Sigmoid colon (tissue), 4 donors: ENCODE results near the gene FILIP1.

Source experiments
- CTCF ChIP-seq, 4 experiments: fragments of 450-650 bp in 3 of 4; fragments of 200-600 bp in 1 of 4; IDR thresholded peaks; one replicate each; pipeline ENCODE4 v1.5.1; 2016 to 2019; ENCODE audit warnings: antibody characterized with exemption in 4 of 4, mild to moderate bottlenecking in 3 of 4, moderate library complexity in 2 of 4
- EP300 ChIP-seq, 4 donors: sonication (generic); formaldehyde crosslinking; IDR thresholded peaks; one replicate each; pipeline ENCODE4 v1.6.1; 2017; ENCODE audit warnings: antibody characterized with exemption in 4 of 4
- POLR2A ChIP-seq, 2 donors: fragments of 450-650 bp; IDR thresholded peaks; one replicate each; pipeline ENCODE4 v1.6.1; 2016; ENCODE audit warnings: antibody characterized with exemption in 2 of 2, mild to moderate bottlenecking in 2 of 2, moderate library complexity in 2 of 2
- POLR2AphosphoS5 ChIP-seq, 4 donors: sonication (generic); formaldehyde crosslinking; IDR thresholded peaks; one replicate each; pipeline ENCODE4 v1.6.1; 2017; ENCODE audit warnings: antibody characterized with exemption in 4 of 4

- no peak for TF ChIP-seq CTCF (IDR thresholded peaks at IDR 0.05)
- TF ChIP-seq POLR2AphosphoS5 (IDR thresholded peaks at IDR 0.05), result no peak
- TF ChIP-seq POLR2A (IDR thresholded peaks at IDR 0.05), result no peak
- no peak for TF ChIP-seq EP300 (IDR thresholded peaks at IDR 0.05)
Measured at GRCh38 chr6:75396005-75396800, 97.4 kb downstream of the FILIP1 start.
